PC-3 (cell line): ENCODE results near the gene SYNE1. TPM values are rescaled to one million over a fixed set of nuclear protein-coding genes. Genes with fewer than 3 reads are reported as not detected.
A peak's percentile ranks its signal among the peaks of the same experiment; 100 is the strongest.

Experiments
- ATAC-seq: fragments of 200-7000 bp; cut with Tn5 transposase; 2 replicates; pipeline ENCODE4 v1.9.1; 2020; ENCODE audit warnings: mild to moderate bottlenecking, moderate library complexity
- BruUV-seq: library from RNA; stranded (reverse); fragments of 400-500 nt; replicated peaks from 2 replicates; lab custom pipeline; 2021; lab: Mats Ljungman, UMichigan
- CTCF ChIA-PET: fragments of 300-600 bp; sonication (Branson Sonifier 250); formaldehyde crosslinking; loops from one replicate; lab custom pipeline; 2022; ENCODE audit warnings: antibody characterized with exemption; lab: Charles Lee
- POLR2A ChIA-PET: fragments of 300-600 bp; sonication (Branson Sonifier 250); formaldehyde crosslinking; loops from one replicate; lab custom pipeline; 2022; ENCODE audit warnings: antibody characterized with exemption; ENCODE audit not compliant: unreplicated experiment; lab: Charles Lee
- DNase-seq: peaks from one replicate; pipeline ENCODE4 v3.0.0-alpha.2; 2015
- H2AFZ ChIP-seq: fragments of 300-600 bp; sonication (generic); 2 replicates; pipeline ENCODE4 v1.6.0; 2016; ENCODE audit warnings: antibody characterized with exemption, low read length
- H3F3A ChIP-seq: fragments of 300-600 bp; sonication (generic); one replicate; pipeline ENCODE4 v1.6.0; 2017; ENCODE audit warnings: antibody characterized with exemption, low read length, control low read depth, mild to moderate bottlenecking; ENCODE audit not compliant: unreplicated experiment
- H3K27ac ChIP-seq: fragments of 300-600 bp; sonication (generic); 2 replicates; pipeline ENCODE4 v1.5.1; 2016; ENCODE audit warnings: mild to moderate bottlenecking, low read length
- H3K27me3 ChIP-seq: fragments of 300-600 bp; sonication (generic); 2 replicates; pipeline ENCODE4 v1.6.1; 2016; ENCODE audit warnings: low read length, mixed read lengths
- H3K36me3 ChIP-seq: fragments of 300-600 bp; sonication (generic); 2 replicates; pipeline ENCODE4 v1.6.1; 2016; ENCODE audit warnings: low read depth, mixed run types, low read length, mixed read lengths
- H3K4me1 ChIP-seq: fragments of 300-600 bp; sonication (generic); 2 replicates; pipeline ENCODE4 v1.5.1; 2016; ENCODE audit warnings: low read length; ENCODE audit not compliant: insufficient read depth
- H3K4me2 ChIP-seq: fragments of 300-600 bp; sonication (generic); 2 replicates; pipeline ENCODE4 v1.6.0; 2016; ENCODE audit warnings: low read length
- H3K4me3 ChIP-seq: fragments of 300-600 bp; sonication (generic); 2 replicates; pipeline ENCODE4 v1.5.1; 2016; ENCODE audit warnings: mild to moderate bottlenecking, low read length, mixed read lengths
- H3K79me2 ChIP-seq: fragments of 300-600 bp; sonication (generic); 2 replicates; pipeline ENCODE4 v1.6.1; 2017; ENCODE audit warnings: low read length, mixed read lengths
- H3K9ac ChIP-seq: fragments of 300-600 bp; sonication (generic); 2 replicates; pipeline ENCODE4 v1.6.0; 2016; ENCODE audit warnings: mild to moderate bottlenecking, low read length
- H3K9me2 ChIP-seq: fragments of 300-600 bp; sonication (generic); replicated peaks from 2 replicates; pipeline ENCODE4 v1.6.1; 2016; ENCODE audit warnings: mixed run types, low read length, mixed read lengths
- H3K9me3 ChIP-seq: fragments of 300-600 bp; sonication (generic); 2 replicates; pipeline ENCODE4 v1.6.1; 2016; ENCODE audit warnings: low read length, mixed read lengths
- H4K20me1 ChIP-seq: fragments of 300-600 bp; sonication (generic); 2 replicates; pipeline ENCODE4 v1.6.1; 2016; ENCODE audit warnings: low read length, mixed read lengths
- CTCF ChIP-seq: fragments of 300-600 bp; sonication (generic); conservative IDR thresholded peaks from 2 replicates; pipeline ENCODE4 v1.5.1; 2017; ENCODE audit warnings: antibody characterized with exemption, low read depth, mild to moderate bottlenecking, low read length
- EZH2 ChIP-seq: fragments of 300-600 bp; sonication (generic); IDR thresholded peaks from one replicate; pipeline ENCODE4 v1.6.1; 2017; ENCODE audit warnings: antibody characterized with exemption, mild to moderate bottlenecking, low read length; ENCODE audit not compliant: unreplicated experiment
- EZH2phosphoT487 ChIP-seq: fragments of 300-600 bp; sonication (generic); IDR thresholded peaks from 2 replicates; pipeline ENCODE4 v1.6.1; 2018; ENCODE audit warnings: mild to moderate bottlenecking, antibody characterized with exemption, low read length, borderline replicate concordance
- intact Hi-C: fragments of 100-400 bp; cut with micrococcal nuclease; formaldehyde crosslinking; loops from 2 replicates; pipeline ENCODE4 v1.9.0; 2023
- total RNA-seq: library from RNA; depleted of rRNA; stranded (reverse); fragments of >200 nt; gene quantifications from 2 replicates; pipeline ENCODE4 v1.2.3, GENCODE V29; 2014

The SYNE1 gene
- total RNA-seq, 1 experiment from 2014 or later, result 16.7 TPM

DNA sequence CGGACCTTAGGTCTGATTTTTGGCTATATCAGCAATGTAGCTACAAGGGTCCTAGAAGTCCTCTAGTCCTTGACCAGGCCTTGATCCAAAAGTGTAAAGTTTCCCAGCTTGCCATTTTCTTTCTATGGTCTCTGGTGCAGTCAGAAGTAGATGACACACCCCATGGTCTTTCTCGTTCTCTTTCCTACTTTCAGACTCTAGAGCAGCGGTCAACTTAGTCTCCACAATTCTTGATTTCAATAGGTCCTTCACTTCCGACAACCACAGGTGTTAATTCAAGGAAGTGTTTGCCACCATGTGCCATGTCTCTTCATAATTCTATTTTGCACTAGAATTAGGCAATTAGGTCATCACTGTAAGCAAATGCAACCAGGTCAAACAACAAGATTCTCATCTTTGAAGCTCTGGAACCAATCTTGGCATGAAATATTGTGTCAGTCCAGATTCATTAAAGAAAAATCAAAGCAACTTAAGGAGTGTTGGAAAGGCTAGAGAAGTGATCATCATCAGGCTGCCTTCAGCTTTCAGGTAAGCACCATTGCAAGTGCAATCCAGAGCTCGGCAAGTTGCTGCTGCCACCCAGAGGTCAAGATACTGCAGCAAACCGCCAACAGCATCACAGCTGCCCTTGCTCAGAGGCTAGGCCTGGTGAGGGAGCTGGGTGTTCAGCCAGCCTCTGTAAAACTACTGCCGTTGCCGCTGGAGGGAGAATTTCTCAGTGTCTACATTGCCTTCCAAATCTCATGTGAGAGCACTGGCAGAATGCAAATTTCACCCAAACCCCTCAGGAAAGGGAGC, 5.6 kb upstream of the SYNE1 start:
- no peaks in the 10 kb centered on the region for H4K20me1 ChIP-seq
- intact Hi-C loops, result loop anchor here (2.0 kb wide), 1 partner anchor 90 kb away; no protein-coding TSS in a partner anchor
- ChIA-PET CTCF (no interaction called here), POLR2A (interaction anchor here (0.5 kb wide), 1 partner anchor 164 kb away, joined by 3 read pairs; no protein-coding TSS in a partner anchor)
- H3K9me3 ChIP-seq, result no peaks in the 10 kb centered on the region
- ATAC-seq, result peak; percentile 90
- no peaks in the 10 kb centered on the region for H3K4me1 ChIP-seq
- no peaks in the 10 kb centered on the region for H3K9me2 ChIP-seq
- no peak overlapping the region for H3K4me3 ChIP-seq
- no peaks in the 10 kb centered on the region for H3F3A ChIP-seq
- peak; percentile 60 for DNase-seq
- TF ChIP-seq CTCF (peak; percentile 65), EZH2phosphoT487 (no peak)
- H3K27ac ChIP-seq, result no peak overlapping the region
- H3K36me3 ChIP-seq, result no peaks in the 10 kb centered on the region
- no peak overlapping the region for H2AFZ ChIP-seq
- no TSS peak for BruUV-seq
- peaks cover 60% of the 10 kb centered on the region for H3K27me3 ChIP-seq
- no peaks in the 10 kb centered on the region for H3K79me2 ChIP-seq
- no peak overlapping the region for H3K9ac ChIP-seq
- no peak overlapping the region for H3K4me2 ChIP-seq

- no peaks in the 10 kb centered on the region for H3K36me3 ChIP-seq
These were observed 410 bp downstream of the SYNE1 start for GRCh38 chr6:152636609-152637295.

GRCh38 chr6:152636021-152636608, 1.0 kb downstream of the SYNE1 start:
- CTCF ChIA-PET, result no interaction called here
- no peaks in the 10 kb centered on the region for H3K9me3 ChIP-seq
- H3K9me2 ChIP-seq, result no peaks in the 10 kb centered on the region
- POLR2A ChIA-PET, result no interaction called here
- peaks cover 59% of the 10 kb centered on the region for H3K27me3 ChIP-seq
- H3K27ac ChIP-seq, result no peak overlapping the region
- H4K20me1 ChIP-seq, result no peaks in the 10 kb centered on the region
- no peak overlapping the region for H3K9ac ChIP-seq
- no peak overlapping the region for H2AFZ ChIP-seq
- no peaks in the 10 kb centered on the region for H3K36me3 ChIP-seq
- H3K4me3 ChIP-seq, result no peak overlapping the region
- ATAC-seq (no peak), DNase-seq (no peak)
- H3K4me2 ChIP-seq, result no peak overlapping the region
- H3K4me1 ChIP-seq, result no peaks in the 10 kb centered on the region
- intact Hi-C loops, result no loop called here
- BruUV-seq, result no TSS peak
- H3F3A ChIP-seq, result no peaks in the 10 kb centered on the region
- no peak for TF ChIP-seq EZH2phosphoT487
- TF ChIP-seq EZH2, result no peak
- no peak for TF ChIP-seq CTCF
- no peaks in the 10 kb centered on the region for H3K79me2 ChIP-seq

More at GRCh38 chr6:152636609-152637295, 410 bp downstream of the SYNE1 start:
- no peak overlapping the region for H3K4me2 ChIP-seq
- H3K9me2 ChIP-seq, result no peaks in the 10 kb centered on the region
- DNase-seq (no peak), ATAC-seq (no peak)
- H3K9me3 ChIP-seq, result no peaks in the 10 kb centered on the region
- TF ChIP-seq EZH2 (peak; percentile 30), EZH2phosphoT487 (no peak)
- H3K9ac ChIP-seq, result no peak overlapping the region
- no peaks in the 10 kb centered on the region for H3K4me1 ChIP-seq
- CTCF ChIA-PET, result no interaction called here
- intact Hi-C loops, result no loop called here
- H3K27me3 ChIP-seq, result peaks cover 61% of the 10 kb centered on the region
- no peak overlapping the region for H2AFZ ChIP-seq
- no peaks in the 10 kb centered on the region for H3K79me2 ChIP-seq
- H3K27ac ChIP-seq, result no peak overlapping the region
- no TSS peak for BruUV-seq
- H3K4me3 ChIP-seq, result no peak overlapping the region
- no peaks in the 10 kb centered on the region for H4K20me1 ChIP-seq
- no peaks in the 10 kb centered on the region for H3F3A ChIP-seq
- POLR2A ChIA-PET, result no interaction called here
